SK-N-MC (cell line): ENCODE results near the gene CHD8.

Experiments
- EZH2 ChIP-seq: fragments of 200-600 bp; sonication (generic); IDR thresholded peaks from one replicate; pipeline ENCODE4 v1.6.1; 2017; ENCODE audit warnings: antibody characterized with exemption
- FOXP2 ChIP-seq: optimal IDR thresholded peaks from 2 replicates; pipeline ENCODE3; 2011; ENCODE audit warnings: mild to moderate bottlenecking, moderate library complexity; ENCODE audit not compliant: insufficient read depth; ENCODE audit errors: extremely low read length, control extremely low read depth
- POLR2AphosphoS5 ChIP-seq: IDR thresholded peaks from 2 replicates; pipeline ENCODE4 v1.6.1; 2012; ENCODE audit warnings: mild to moderate bottlenecking, low read depth, low read length, borderline replicate concordance

GRCh38 chr14:21503376-21503775 is 47.5 kb upstream of the CHD8 start:
- TF ChIP-seq EZH2 = no peak
- TF ChIP-seq POLR2AphosphoS5 = no peak
- no peak for TF ChIP-seq FOXP2
